Effector memory CD8-positive, alpha-beta T cell (primary cell): Measurements from ENCODE around the gene CAPN15.

Experiments used
- ATAC-seq: fragments of 150-1000 bp; cut with Tn5 transposase; replicated peaks from 2 replicates; pipeline ENCODE4 v1.10.0; 2021; ENCODE audit warnings: mild to moderate bottlenecking, moderate library complexity
- DNase-seq, 3 experiments: peaks; one replicate each; pipeline ENCODE4 v3.0.0; 2021
- H3K27ac Mint-ChIP-seq, 2 donors: one replicate each; pipeline ENCODE4 v1.8.0; 2022; ENCODE audit warnings: mild to moderate bottlenecking in 2 of 2, mixed read lengths in 2 of 2, moderate library complexity in 2 of 2
- H3K27me3 Mint-ChIP-seq, 2 donors: one replicate each; pipeline ENCODE4 v1.8.0; 2022; ENCODE audit warnings: mixed read lengths in 2 of 2
- H3K36me3 Mint-ChIP-seq: one replicate; pipeline ENCODE4 v1.8.0; 2022; ENCODE audit warnings: mild to moderate bottlenecking, moderate library complexity, mixed read lengths; ENCODE audit not compliant: insufficient read depth
- H3K4me1 Mint-ChIP-seq, 2 donors: one replicate each; pipeline ENCODE4 v1.8.0; 2022; ENCODE audit warnings: low read depth in 2 of 2, mixed read lengths in 2 of 2
- H3K4me3 Mint-ChIP-seq, 2 donors: one replicate each; pipeline ENCODE4 v1.8.0; 2022; ENCODE audit warnings: mild to moderate bottlenecking in 2 of 2, mixed read lengths in 2 of 2, moderate library complexity in 2 of 2
- H3K9me3 Mint-ChIP-seq, 2 donors: one replicate each; pipeline ENCODE4 v1.8.0; 2022; ENCODE audit warnings: mixed read lengths in 2 of 2

The CAPN15 gene

GRCh38 chr16:525520-526180 is 1.9 kb upstream of the CAPN15 start:
- peak overlapping the region; percentile 89 to 92 for H3K27ac Mint-ChIP-seq
- no peaks in the 10 kb centered on the region for H3K27me3 Mint-ChIP-seq
- H3K9me3 Mint-ChIP-seq: no peaks in the 10 kb centered on the region
- ATAC-seq (peak; percentile 21), DNase-seq (peak; percentile 30 to 45 (median 38))
- H3K4me3 Mint-ChIP-seq: peak overlapping the region; percentile 74 to 78
- peaks cover 25% of the 10 kb centered on the region for H3K36me3 Mint-ChIP-seq
- peaks cover 30 to 34% of the 10 kb centered on the region in 2 donors for H3K4me1 Mint-ChIP-seq

GRCh38 chr16:526181-527014 is 1.1 kb upstream of the CAPN15 start:
- Mint-ChIP-seq H3K9me3 (no peaks in the 10 kb centered on the region), H3K4me3 (peak overlapping the region; percentile 74 to 78), H3K4me1 (peaks cover 30 to 35% of the 10 kb centered on the region in 2 donors), H3K36me3 (peaks cover 25% of the 10 kb centered on the region), H3K27ac (peak overlapping the region; percentile 89 to 92), H3K27me3 (no peaks in the 10 kb centered on the region)
- DNase-seq (no peak), ATAC-seq (no peak)

- Mint-ChIP-seq H3K36me3 (peaks cover 19% of the 10 kb centered on the region), H3K4me1 (peaks cover 30 to 37% of the 10 kb centered on the region in 2 donors), H3K27ac (peak overlapping the region; percentile 90 to 92), H3K27me3 (no peaks in the 10 kb centered on the region), H3K4me3 (peak overlapping the region; percentile 91 to 95), H3K9me3 (no peaks in the 10 kb centered on the region)
- peak in 2 of 3 experiments; percentile 12 to 39 for DNase-seq
- peak; percentile 3 for ATAC-seq
These were observed 849 bp downstream of the CAPN15 start for GRCh38 chr16:528111-529011.

GRCh38 chr16:529012-529575 is 1.6 kb downstream of the CAPN15 start:
- no peaks in the 10 kb centered on the region for H3K27me3 Mint-ChIP-seq
- peak overlapping the region; percentile 91 to 95 for H3K4me3 Mint-ChIP-seq
- H3K27ac Mint-ChIP-seq: peak overlapping the region; percentile 90 to 92
- ATAC-seq: peak; percentile 13
- no peaks in the 10 kb centered on the region for H3K9me3 Mint-ChIP-seq
- peaks cover 14% of the 10 kb centered on the region for H3K36me3 Mint-ChIP-seq
- DNase-seq: peak; percentile 26 to 40 (median 30)
- H3K4me1 Mint-ChIP-seq: peaks cover 29 to 37% of the 10 kb centered on the region in 2 donors

GRCh38 chr16:530111-530817 is 2.8 kb downstream of the CAPN15 start:
- Mint-ChIP-seq H3K4me1 (peaks cover 30 to 34% of the 10 kb centered on the region in 2 donors), H3K36me3 (peaks cover 9% of the 10 kb centered on the region), H3K27ac (peak overlapping the region in 1 of 2 donors; percentile 72), H3K9me3 (no peaks in the 10 kb centered on the region), H3K4me3 (peak overlapping the region; percentile 43 to 95), H3K27me3 (no peaks in the 10 kb centered on the region)
- DNase-seq (no peak), ATAC-seq (no peak)

GRCh38 chr16:531494-532125 is 4.1 kb downstream of the CAPN15 start:
- H3K4me3 Mint-ChIP-seq: no peak overlapping the region
- no peaks in the 10 kb centered on the region for H3K27me3 Mint-ChIP-seq
- peak overlapping the region in 1 of 2 donors; percentile 82 for H3K27ac Mint-ChIP-seq
- no peaks in the 10 kb centered on the region for H3K9me3 Mint-ChIP-seq
- H3K36me3 Mint-ChIP-seq: peaks cover 14% of the 10 kb centered on the region
- DNase-seq (no peak), ATAC-seq (no peak)
- H3K4me1 Mint-ChIP-seq: peaks cover 19 to 25% of the 10 kb centered on the region in 2 donors

- no peaks in the 10 kb centered on the region for H3K27me3 Mint-ChIP-seq
- peaks cover 19% of the 10 kb centered on the region for H3K36me3 Mint-ChIP-seq
- no peak for DNase-seq
- peaks cover 16 to 23% of the 10 kb centered on the region in 2 donors for H3K4me1 Mint-ChIP-seq
- no peak overlapping the region for H3K4me3 Mint-ChIP-seq
- no peak overlapping the region for H3K27ac Mint-ChIP-seq
- no peak for ATAC-seq
- no peaks in the 10 kb centered on the region for H3K9me3 Mint-ChIP-seq
These were observed 6.0 kb downstream of the CAPN15 start for GRCh38 chr16:533391-534123.

- Mint-ChIP-seq H3K27me3 (no peaks in the 10 kb centered on the region), H3K9me3 (no peaks in the 10 kb centered on the region), H3K27ac (no peak overlapping the region), H3K4me1 (peaks cover 11 to 18% of the 10 kb centered on the region in 2 donors), H3K4me3 (no peak overlapping the region), H3K36me3 (peaks cover 17% of the 10 kb centered on the region)
- ATAC-seq: no peak
- no peak for DNase-seq
These were observed 6.6 kb downstream of the CAPN15 start for GRCh38 chr16:534135-534534.

- Mint-ChIP-seq H3K4me3 (no peak overlapping the region), H3K9me3 (no peaks in the 10 kb centered on the region), H3K27ac (no peak overlapping the region), H3K27me3 (no peaks in the 10 kb centered on the region), H3K36me3 (peaks cover 17% of the 10 kb centered on the region), H3K4me1 (peaks cover 12 to 13% of the 10 kb centered on the region in 2 donors)
- no peak for DNase-seq
- ATAC-seq: no peak
These were observed 7.4 kb downstream of the CAPN15 start for GRCh38 chr16:534856-535445.

GRCh38 chr16:535446-536405 is 8.2 kb downstream of the CAPN15 start:
- Mint-ChIP-seq H3K27me3 (no peaks in the 10 kb centered on the region), H3K4me1 (peaks cover 4 to 7% of the 10 kb centered on the region in 2 donors), H3K27ac (no peak overlapping the region), H3K36me3 (peaks cover 13% of the 10 kb centered on the region), H3K9me3 (no peaks in the 10 kb centered on the region), H3K4me3 (no peak overlapping the region)
- DNase-seq (no peak), ATAC-seq (no peak)
